Measurements from ENCODE around the gene TMEM198.
A peak's percentile ranks its signal among the peaks of the same experiment; 100 is the strongest.

TMEM198 gene

DNA sequence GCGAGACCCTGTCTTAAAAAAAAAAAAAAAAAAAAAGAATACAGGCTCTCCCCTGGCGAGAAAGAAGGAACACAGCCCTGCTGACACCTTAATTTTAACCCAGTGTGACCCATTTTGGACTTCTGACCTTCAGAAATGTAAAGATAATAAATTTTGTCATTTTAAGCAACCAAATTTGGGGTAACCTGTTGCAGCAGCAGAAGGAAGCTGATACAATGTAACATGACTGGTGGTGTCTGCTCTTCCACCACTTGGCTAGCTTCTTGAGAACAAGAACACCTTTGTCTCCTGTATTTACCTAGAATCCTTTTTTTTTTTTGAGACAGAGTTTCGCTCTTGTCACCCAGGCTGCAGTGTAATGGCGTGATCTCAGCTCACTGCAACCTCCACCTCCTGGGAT, 47.3 kb downstream of the TMEM198 start:
- no peak for DNase-seq

- no peak for DNase-seq
Measured at GRCh38 chr2:219592736-219593135, 48.9 kb downstream of the TMEM198 start.

DNA sequence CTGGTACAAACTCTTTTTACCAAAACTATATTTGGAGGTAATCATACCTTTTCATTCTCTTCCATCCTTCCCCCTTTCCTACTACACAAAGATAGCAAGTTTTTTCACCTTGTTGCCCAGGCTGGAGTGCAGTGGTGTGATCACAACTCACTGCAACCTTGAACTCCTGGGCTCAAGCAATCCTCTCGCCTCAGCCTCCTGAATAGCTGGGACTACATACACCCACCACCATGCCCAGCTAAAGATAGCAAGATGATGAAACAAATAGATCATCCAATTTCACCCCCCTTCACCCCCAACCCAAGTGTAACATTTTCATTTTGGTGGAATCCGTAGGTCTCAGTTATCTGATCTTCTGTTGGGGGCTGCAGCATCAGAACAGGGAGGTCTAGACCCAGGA, 49.3 kb downstream of the TMEM198 start:
- no peak for DNase-seq

DNA sequence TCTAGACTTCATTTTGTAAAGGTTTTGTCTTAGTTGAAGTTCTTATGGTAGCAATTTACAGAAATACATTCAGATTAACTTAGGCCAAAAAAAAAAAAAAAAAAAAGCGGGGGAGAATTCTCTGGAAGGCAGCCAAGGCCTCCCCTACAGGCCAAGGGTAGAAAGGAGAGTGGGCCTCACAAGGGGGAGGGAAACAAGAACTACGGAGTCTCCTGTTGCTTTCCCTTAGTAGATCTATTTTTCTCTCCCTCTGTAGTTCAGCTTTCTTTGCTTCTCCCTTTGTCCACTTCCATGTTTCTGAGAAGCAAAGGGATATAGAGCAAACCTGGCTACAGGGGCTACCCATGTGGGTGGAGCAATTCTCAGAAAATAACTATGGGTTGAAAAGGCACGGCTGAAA, 51.4 kb downstream of the TMEM198 start:
- no peak for DNase-seq

GRCh38 chr2:219596954-219597551, 53.2 kb downstream of the TMEM198 start:
- no peak for DNase-seq

- DNase-seq: peak; percentile 87
Measured at GRCh38 chr2:219597552-219598307, 53.9 kb downstream of the TMEM198 start, which contains the start of gene STK11IP. Gene STK11IP (plus strand): TSS chr2:219597857. CDS start chr2:219598120, 263 bp downstream.

- no peak for DNase-seq
Measured at GRCh38 chr2:219598308-219599078, 54.7 kb downstream of the TMEM198 start.
